Stimulated activated naive CD4-positive, alpha-beta T cell treated with Interleukin-2 at 50 U/mL for 16 hours (primary cell): Measurements from ENCODE around the gene MBNL1.
"Not testable (repeated sequence)": the region's sequence is repeated elsewhere in the genome, so short reads cannot be mapped to it uniquely, and the experiment has no call there.

Experiments
- DNase-seq: peaks from one replicate; lab custom pipeline; 2025; lab: John Stamatoyannopoulos, UW

Gene MBNL1

DNA sequence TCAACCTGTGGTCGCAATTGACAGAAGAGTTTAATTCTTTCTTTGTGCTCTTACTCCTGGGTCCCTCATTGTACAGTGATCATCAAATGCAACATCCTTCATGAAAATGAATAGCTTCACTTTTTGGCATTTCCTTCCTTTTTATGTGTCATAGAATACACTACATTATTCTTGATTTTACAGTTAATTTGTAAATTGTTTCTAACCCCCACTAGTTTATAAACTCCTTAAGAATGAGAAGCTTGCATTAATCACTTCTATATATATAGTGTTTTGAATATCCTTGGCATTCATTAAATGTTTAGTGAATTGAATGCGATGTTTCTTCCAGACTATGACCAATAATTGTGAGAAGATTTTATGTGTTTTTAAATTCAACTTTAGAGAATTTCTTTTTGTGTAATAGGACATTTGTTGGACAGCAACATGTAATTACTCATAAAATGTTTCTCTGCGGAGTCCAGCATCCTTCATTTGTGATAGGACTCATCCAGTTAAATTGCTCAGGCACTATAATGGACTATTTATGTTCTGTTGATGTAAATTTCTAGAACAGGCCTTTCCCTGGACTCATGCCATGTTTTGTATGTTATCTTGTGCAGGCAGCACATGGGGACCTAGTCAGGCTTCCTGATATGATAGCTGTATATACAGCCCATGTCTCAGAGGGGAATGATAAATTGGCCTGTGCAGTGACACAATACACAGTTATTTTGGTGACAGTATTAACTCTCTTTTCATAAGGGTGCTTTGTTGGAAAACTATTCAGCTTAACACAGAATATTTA is 51.3 kb downstream of the MBNL1 start:
- DNase-seq, result no peak

DNA sequence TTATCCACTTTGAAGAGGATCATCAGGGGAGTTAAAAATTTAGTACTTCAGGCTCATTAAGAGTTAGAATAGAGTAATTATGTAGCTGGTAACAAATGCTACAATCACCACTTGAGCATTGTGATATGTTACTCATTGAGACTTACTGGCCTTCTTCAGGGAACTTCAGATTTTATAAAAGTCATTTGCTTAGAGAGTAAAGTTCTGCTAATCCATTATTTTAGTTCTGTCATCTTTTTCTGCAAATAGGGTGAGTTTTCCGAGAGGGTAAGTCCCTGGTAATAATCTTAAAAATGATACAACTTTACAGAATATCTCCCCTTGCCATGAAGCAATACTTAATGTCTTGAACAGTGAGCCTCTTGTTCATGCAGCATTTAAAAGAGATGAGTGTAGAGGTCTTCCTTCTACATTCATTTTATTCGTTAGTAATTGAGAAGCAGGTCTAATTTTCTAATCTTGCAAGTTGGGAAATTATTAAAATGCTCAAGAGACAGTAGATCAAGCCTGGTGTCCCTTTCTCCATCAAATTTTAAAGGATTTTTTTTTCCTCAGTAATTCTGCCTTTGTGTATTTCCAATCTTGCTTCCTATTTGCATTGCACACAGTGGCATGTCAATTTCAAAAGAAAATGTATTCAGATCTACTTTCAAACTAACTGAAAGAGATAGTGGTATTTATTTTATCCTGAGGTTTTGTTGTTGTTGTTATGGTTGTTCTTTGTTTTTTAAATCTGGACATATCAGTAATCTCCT is 52.6 kb downstream of the MBNL1 start:
- no peak for DNase-seq

DNA sequence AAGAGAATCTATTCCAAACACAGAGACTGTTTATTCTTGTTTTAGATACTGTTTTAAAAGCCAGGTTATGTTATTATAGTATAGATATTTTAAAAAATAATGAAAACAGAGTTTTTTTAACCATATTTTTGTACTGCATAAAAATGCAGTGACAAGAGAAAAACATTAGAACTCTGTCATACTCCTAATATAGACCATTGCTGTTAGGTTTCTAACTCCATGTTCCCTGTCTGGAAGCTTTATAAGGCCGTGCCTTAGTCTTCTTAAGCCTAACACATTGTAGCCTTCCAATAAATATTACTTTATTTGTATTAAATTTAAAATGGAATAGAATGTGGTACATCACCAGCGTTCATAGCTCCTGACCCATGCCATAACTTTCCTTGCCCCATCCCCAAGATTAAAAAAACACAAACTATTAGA is 53.2 kb downstream of the MBNL1 start:
- DNase-seq, result no peak

DNA sequence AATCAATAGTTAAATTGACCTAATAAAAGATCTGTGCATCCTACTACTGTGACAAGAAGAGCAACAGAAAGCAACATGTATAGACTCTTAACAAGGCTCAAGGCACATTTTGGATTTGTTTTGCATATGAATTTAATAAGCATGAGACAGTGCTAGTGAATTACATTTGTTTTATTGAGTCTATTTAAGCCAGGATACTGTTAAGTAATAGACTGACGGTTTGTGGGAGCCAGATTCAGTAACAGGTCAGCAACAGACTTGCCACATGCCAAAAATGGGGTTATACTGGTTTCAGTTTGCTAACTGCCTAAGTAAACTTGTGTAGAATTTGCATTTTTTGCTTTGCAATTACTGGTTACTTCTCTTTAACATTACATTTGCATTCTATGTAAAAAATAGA is 54.0 kb downstream of the MBNL1 start:
- no peak for DNase-seq

DNA sequence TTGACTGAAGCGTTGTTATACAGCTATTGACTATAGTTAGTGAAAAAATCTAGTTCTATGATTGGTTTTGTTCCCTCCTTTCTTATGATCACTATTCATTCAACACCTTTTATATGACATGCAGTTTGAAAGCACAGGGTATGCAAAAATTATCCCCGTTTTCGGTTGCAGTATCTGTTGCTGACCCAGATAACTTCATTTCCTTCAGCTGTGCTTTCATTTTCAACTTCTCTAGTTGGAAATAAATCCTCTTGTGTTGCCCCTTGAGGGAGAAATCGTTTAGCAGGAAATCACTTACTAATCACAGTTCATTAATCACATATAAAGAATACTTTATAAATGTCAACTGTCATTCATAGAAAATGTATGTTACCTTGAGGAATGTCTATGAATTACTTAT is 55.1 kb downstream of the MBNL1 start:
- no peak for DNase-seq

DNA sequence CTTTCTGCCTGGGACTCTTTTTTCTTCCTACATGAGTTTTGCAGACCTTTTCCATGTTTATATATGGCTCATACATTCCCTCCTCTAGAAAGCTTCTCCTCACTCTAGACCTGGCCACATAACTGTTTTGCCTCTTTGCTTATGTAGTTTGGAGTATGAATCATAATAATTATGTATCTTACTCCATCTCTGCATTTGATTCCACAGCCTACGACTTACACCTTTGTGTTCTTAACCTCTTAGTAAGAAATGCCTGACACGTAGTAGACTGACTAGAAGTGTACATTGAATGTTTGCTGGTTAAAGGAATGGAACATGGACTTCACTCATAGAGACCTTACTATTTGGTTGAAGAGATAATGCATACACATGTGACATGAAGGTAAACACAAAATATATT is 56.4 kb downstream of the MBNL1 start:
- no peak for DNase-seq

DNA sequence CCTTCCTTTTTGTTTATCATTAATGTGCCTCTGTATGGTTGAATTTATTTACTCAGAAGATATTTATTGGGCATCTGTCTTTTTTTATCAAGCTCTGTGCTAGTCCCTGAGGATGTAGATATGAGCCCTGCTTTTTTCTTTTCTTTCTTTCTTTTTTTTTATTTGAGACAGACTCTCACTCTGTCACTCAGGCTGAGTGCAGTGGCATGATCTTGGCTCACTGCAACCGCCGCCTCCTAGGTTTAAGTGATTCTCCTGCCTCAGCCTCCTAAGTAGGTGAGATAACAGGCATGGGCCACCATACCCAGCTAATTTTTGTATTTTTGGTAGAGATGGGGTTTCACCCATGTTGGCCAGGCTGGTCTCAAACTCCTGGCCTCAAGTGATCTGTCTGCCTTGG is 58.5 kb downstream of the MBNL1 start:
- DNase-seq, result no peak

DNA sequence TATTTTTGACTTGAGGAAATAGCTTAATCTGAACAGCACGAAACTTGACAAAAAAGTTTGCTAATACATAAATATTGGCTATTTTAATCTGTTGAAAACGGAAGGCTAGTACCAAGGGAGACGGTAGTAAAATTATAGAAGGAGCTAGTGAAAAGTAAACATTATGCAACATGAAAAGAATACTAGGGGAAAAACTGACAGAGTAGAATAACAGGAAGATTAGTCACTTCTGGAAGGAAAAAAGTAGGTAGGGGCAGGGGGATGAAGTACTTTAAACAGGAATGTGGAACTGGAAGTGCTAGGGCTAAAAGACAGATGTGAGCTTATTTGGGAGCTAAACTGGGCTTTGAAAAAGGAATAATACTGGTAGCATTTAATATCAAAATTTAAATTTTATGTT is 60.1 kb downstream of the MBNL1 start:
- DNase-seq, result no peak

DNA sequence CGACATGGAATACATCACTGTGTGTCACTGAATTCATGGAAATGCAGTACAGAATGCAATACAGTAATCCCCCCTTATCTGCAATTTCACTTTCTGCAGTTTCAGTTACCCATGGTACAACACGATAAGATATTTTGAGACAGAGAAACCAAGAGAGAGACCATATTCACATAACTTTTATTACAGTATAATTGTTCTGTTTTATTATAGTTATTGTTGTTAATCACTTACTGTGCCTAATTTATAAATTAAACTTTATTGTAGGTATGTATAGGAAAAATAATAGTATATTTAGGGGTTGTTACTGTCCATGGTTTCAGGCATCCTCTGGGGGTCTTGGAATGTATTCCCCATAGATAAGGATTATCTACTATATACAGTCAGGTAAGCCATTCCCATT is 61.8 kb downstream of the MBNL1 start:
- no peak for DNase-seq

DNA sequence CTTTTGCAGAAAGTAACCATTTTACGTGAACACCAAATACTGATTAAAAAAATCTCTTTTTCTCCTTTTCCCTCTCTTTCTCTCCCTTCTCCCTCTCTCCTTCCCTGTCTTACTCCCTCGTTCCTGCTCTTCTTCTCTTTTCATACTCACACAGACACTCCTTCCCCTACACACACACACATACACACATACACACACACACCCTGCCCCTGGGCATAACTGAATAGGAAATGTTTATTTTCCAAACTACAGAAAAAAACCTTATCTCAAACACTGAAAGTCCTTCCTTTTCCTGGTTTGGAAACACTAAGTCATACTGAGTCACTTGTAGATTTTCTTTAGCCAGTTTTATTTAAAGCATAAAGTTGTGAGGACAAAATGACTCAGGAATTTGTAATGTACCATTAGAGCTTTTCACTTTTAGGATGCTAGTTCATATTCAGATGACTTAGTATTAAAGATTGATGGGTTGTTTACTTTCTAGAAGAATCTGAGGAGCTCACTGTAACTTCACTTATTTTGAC is 62.4 kb downstream of the MBNL1 start:
- DNase-seq, result no peak

DNA sequence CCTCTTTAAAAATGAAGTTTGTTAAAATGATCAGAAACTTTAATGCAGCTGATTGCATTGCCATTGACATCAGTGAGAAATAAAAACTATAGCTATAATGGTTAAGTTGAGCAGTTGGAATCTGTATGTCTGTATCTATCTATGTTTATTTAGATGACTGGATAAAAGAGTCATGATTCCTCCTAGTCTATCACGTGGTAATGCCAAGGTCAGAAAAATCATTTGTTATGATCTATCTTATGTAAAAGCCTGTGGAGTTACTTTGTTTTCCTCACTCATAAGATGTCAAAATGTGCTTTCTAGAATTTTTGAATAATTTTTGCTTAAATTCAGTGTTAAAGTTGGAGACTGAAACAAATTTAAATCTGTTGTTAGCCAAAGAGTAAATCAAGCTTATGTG is 63.3 kb downstream of the MBNL1 start:
- DNase-seq, result no peak

DNA sequence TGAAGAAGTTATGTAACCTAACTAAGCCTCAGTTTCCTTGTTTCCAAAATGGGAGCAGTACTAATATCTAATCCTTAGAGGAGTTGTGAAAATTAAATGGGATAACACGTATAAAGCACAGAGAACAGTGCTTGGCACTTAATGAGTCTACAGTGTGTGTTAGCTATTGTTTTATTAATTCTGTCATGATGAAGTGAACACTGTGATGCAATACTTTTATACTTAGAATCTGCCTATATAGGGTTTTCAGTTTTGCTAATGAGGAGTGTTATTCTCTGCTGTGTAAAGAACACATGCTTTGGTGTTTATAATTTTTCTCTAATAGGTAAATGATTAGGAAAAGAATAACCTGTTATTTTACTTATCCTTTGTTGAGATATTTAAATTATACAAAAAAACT is 65.2 kb downstream of the MBNL1 start:
- no peak for DNase-seq

DNA sequence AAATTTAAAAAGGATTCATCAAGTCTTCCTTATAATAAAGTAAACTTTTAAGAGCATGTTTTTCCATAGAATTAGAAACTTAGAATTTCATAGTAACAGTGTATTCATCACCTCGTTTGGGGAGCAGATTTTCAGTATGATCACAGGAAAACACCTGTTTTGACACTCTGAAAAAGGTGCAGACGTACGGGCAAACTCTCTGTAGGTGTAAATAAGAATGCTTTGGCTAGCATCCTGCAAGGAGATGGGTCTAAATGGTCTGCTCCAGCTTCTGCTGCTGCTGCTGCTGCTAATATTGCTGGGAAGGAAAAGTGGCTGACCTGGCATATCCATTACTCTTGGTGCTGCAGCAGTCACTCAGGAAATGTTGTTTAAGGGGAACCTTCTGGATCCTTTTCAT is 66.0 kb downstream of the MBNL1 start:
- DNase-seq, result no peak

DNA sequence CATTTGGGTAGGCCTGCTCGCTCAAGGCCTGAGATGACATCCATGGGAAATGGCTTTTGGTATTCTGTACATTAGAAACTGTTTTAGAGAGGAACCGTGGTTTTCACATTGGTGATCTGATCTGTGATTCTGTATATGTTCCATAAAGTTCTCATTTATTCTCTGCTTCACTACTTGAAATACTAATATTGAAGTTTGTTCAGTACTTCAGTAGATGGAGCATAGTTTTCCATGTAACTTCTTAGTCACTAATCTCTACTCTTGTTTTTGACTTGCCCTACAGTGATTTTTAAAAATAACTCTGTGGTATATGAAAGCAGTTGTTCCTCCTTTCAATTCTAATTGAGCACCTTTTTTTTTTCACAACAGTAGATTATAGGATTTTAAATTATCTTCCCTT is 66.5 kb downstream of the MBNL1 start:
- no peak for DNase-seq

DNA sequence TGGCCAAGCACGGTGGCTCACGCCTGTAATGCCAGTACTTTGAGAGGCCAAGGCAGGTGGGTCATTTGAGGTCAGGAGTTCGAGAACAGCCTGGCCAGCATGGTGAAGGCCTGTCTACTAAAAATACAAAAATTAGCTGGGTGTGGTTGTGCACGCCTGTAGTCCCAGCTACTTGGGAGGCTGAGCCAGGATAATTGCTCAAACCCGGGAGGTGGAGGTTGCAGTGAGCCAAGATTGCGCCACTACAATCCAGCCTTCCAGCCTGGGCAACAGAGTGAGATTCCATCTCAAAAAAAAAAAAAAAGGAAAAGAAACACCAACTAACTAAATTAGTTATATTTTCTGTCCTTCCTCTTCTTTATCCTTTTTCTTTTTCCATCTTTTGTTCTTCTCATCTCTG is 68.6 kb downstream of the MBNL1 start:
- not testable (repeated sequence) for DNase-seq

DNA sequence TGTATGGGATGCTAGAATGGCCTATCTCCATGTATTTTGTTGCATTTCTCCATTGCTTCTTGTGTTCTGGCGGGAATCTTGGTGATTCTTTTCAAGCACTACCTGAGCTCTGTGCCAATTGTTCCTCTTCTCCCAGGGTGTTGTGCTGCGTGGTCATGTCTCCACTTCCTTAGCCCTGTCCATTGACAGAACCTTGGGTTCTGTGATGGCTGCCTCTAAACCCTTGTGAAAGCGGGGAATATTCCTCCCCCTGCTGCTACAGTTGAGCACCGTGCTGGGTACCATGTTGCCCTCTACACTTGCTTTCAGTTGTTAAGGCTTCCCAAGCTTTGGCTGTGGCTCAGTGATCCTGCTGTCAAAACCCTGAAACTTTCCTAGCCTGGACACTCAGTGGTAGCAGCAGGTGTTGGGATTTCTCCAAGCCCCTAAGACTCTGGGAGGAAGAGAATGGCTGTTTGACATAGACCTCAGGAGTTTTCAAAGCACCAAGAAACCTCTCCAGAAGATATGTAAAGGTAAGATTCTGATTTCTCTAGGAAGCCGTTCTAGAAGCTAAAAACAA is 69.5 kb downstream of the MBNL1 start:
- no peak for DNase-seq

DNA sequence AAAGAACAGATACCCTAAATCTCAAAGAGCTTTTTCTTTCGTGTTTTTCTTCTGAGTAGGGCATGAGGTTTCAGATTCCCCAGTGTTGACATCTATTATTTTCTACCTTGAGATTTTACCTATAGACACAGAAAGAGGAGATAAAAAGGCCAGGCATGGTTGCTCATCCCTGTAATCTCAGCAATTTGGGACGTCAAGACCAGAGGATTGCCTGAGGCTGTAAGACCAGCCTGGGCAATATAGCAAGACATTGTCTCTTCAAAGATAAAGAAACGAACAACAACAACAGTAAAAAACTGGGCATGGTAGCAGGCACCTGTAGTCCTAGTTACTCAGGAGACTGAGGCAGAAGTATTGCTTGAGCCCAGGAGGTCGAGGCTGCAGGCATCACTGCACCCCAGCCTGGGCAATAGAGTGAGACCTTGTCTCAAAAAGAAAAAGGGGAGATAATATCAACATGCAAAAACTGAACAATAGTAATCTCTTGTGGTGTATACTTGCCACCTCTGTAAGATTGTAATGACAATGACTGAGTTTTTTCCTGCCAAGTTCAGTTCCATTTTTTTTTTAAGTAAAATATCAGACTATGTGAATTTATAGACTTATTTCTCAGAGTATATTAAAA is 71.3 kb downstream of the MBNL1 start:
- no peak for DNase-seq

DNA sequence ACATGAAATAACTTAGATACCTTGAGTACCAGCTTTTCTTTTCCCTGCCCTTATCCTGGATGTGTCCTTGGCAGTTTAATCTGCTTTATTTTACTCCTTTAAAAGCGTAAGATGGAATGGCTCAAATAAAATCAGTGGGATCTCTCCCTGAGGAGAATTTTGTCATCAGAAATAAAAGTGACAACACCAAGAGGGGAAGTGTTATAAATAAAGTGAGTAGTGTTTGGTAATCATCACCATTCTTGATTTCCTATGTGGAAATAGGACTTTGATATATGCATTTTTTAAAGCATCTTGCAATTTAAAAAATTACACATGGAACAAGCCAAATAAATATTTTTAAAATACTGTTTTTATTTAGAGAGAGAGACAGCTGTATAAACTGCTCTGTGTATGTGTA is 76.5 kb downstream of the MBNL1 start:
- no peak for DNase-seq

DNA sequence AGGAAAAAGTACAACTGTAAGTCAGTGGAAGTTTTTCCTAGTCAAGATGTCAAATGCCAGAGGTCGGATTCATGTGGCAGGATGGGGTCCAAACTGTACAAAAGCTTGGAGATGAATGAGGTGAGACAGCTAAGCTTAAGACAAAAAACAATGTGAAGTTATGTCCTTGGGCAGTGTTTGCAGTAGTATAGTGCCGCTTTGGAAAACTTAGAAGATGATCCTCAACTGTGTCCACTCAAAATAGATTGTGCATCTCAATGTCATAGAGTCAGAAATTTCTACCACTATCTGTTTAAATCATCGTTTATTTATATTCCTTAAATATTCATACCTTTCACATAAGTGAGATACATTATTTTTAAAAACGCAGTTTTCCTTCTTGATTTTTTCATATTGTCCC is 77.3 kb downstream of the MBNL1 start:
- DNase-seq, result no peak

DNA sequence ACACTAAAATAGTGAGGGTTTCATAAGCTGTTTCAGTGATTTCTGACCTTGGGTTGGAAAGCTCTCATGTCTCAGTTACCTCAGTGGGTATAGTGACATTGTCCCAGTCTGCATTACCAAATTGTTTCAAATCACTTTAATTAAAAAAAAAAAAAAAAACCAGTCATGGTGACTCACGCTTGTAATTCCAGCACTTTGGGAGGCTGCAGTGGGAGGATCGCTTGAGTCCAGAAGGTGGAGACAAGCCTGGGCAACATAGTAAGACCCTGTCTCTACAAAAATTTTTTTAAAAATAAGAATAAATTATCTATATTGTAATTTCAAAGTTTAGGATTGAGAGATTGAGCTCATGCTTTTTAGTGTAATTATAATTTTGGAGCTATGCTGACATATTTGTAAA is 78.0 kb downstream of the MBNL1 start:
- no peak for DNase-seq

DNA sequence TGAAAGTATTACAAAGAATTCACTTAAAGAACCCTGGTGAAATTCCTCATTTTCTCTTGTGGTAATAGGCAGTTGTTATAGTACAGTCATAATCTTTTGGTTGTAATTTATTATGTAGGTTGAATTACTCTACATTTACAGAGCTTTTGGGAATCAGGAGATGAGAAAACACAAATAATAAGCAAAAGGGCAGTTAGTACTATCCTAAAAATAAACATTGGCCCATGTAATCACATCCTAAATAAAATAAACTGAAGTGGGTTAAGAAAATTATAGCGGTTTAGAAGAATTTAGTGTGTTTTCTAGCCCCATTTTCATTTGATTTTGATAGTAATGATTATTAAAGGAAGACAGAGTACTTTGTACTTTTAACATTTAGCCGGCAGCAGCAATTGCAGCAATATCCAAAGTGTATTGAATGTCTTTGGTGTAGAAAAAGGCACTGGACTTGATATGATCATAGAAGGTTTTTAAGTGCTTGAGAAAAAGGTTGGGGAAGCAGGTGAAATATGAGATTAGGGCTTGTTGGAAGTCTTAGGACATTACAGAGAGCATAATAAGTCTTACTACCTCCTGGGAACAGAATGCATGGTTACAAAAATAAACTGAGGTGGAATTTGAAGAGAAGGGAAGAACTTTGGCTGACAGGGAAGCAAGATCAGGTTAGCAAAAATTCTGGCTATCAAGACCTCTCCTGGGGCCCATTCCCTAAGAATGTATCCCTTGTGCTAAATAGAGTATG is 79.9 kb downstream of the MBNL1 start:
- DNase-seq, result no peak

DNA sequence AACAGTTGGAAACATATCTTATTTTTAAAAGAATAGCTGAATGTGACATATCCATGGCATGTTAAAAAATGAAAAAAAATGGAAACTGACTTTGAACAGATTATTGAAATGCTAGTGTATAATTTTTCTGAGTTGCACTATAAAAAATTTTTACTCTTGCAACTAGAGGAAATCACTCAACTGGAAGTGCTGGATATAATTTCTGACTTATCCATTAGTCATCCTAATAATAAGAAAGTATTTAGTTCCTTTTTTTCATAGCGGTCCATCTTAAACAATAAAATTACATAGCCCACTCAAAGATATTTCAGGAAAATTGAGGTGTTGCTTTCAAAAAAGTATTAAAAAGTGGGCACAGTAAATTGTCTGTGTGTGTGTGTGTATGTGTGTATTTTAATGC is 80.7 kb downstream of the MBNL1 start:
- DNase-seq, result no peak
